Heart right ventricle (tissue), 16 donors: ENCODE measurements around the gene KCNMA1. TPM values are rescaled to one million over a fixed set of nuclear protein-coding genes. Genes with fewer than 3 reads are reported as not detected.

Experiments
- ATAC-seq, 8 donors: fragments of 200-7000 bp; cut with Tn5 transposase; one replicate each; pipeline ENCODE4 v1.9.1; 2020; ENCODE audit warnings: mild to moderate bottlenecking in 8 of 8, moderate library complexity in 8 of 8, moderate number of reproducible peaks in 1 of 8
- DNase-seq, 2 donors: peaks; one replicate each; pipeline ENCODE4 v3.0.0-alpha.2; 2020
- H3K27ac ChIP-seq, 10 donors: fragments of 200-600 bp; sonication (generic) in 2 of 10; one replicate each; pipeline versions ENCODE4 v1.5.0 to v1.8.0; 2020 to 2022; ENCODE audit warnings: mild to moderate bottlenecking in 3 of 10
- H3K27me3 ChIP-seq, 7 donors: fragments of 200-600 bp; one replicate each; pipeline ENCODE4 v1.8.0; 2021 to 2022; ENCODE audit warnings: mild to moderate bottlenecking in 2 of 7
- H3K36me3 ChIP-seq, 9 donors: fragments of 200-600 bp; sonication (generic) in 1 of 9; one replicate each; pipeline versions ENCODE4 v1.5.0 to v1.8.0; 2020 to 2022; ENCODE audit warnings: mild to moderate bottlenecking in 2 of 9
- H3K4me1 ChIP-seq, 9 donors: fragments of 200-600 bp; sonication (generic) in 1 of 9; one replicate each; pipeline versions ENCODE4 v1.5.0 to v1.8.0; 2020 to 2022; ENCODE audit warnings: mild to moderate bottlenecking in 4 of 9
- H3K4me3 ChIP-seq, 10 donors: fragments of 200-600 bp; sonication (generic) in 2 of 10; one replicate each; pipeline versions ENCODE4 v1.5.0 to v1.8.0; 2020 to 2022; ENCODE audit warnings: mild to moderate bottlenecking in 7 of 10, moderate library complexity in 2 of 10
- H3K9me3 ChIP-seq, 11 donors: fragments of 200-600 bp in 10 of 11; sonication (generic) in 2 of 11; one replicate each; pipeline versions ENCODE4 v1.5.0 to v1.8.0; 2013 to 2022; ENCODE audit warnings: mild to moderate bottlenecking in 2 of 11, control low read depth in 1 of 11, moderate library complexity in 1 of 11
- WGBS, 2 donors: extraction: QIAGEN DNeasy Blood & Tissue Kit; methylation state at CpG; one replicate each; pipeline ENCODE4 v1.1.7; 2013; ENCODE audit warnings: inconsistent platforms in 1 of 2; 5-methylcytosine and 5-hydroxymethylcytosine counted together
- intact Hi-C, 10 donors: fragments of 100-400 bp; cut with DNase I; formaldehyde crosslinking; loops; one replicate each; pipeline versions ENCODE4 v1.11.1 to v1.14.2; 2022
- polyA plus RNA-seq, 2 donors: library from polyadenylated mRNA; stranded (reverse); fragments of 200-250 nt; gene quantifications; one replicate each; pipeline ENCODE4 v1.2.3, GENCODE V29; 2013
- total RNA-seq, 10 donors: library from RNA; stranded (reverse); fragmentation: NEBNext Ultra II Directional in 3 of 10; extraction: Animal tissue kit (Norgen Biotek cat#: 25700) in 3 of 10; gene quantifications; one replicate each; pipeline versions ENCODE4 v1.2.1 to v1.2.4, GENCODE V29; 2021 to 2023
- TF ChIP-seq, protein P1 (sequence below), 9 donors: fragments of 200-600 bp; sonication (generic) in 2 of 9; IDR thresholded peaks; one replicate each; pipeline versions ENCODE4 v1.5.0 to v1.8.0; 2021 to 2022; ENCODE audit warnings: antibody characterized with exemption in 9 of 9, mild to moderate bottlenecking in 5 of 9, moderate library complexity in 1 of 9
- donor health status: Arrhythmogenic right ventricular cardiomyopathy.
- donor health status: ischemic (EF 13 %, LVEDD 7.1; RV severe dilation, severe dysfunction).
- donor health status: healthy with polysubstance abuse.
- donor health status: DM: no; HTN: yes; CAD: no.
- donor health status: DM: no; HTN: no; CAD: no.
- donor health status: ischemic (EF 25% LVEDD 6.9; RV normal size, moderate dysfunction).
- donor health status: ischemic (EF 25% LVEDD 5.7; RV mildly dilated, moderate dysfunction).
- donor health status: healthy.
- donor health status: DM: yes; HTN: yes; CAD: no.
- donor health status: Ischemic cardiomyopathy.
- donor health status: ischemic (EF 35%, LVEDD 5.7; RV mildly dilated, moderate dysfunction).
- donor health status: nonischemic (EF 11% LVEDD 7.7; RV severe dilation, severe dysfunction).
- donor health status: DM: yes; HTN: yes; CAD: no.
- donor health status: PGD.
- donor health status: ischemic (EF 29% LVEDD 5.4; RV normal size, mild dysfunction).
- donor health status: nonischemic (EF 23%, LVEDD 6.1; RV moderate dilation, normal function).

Gene KCNMA1
- total and polyA plus RNA-seq, 12 donors, result 0.59 to 5.3 (median 1.6) TPM

DNA sequence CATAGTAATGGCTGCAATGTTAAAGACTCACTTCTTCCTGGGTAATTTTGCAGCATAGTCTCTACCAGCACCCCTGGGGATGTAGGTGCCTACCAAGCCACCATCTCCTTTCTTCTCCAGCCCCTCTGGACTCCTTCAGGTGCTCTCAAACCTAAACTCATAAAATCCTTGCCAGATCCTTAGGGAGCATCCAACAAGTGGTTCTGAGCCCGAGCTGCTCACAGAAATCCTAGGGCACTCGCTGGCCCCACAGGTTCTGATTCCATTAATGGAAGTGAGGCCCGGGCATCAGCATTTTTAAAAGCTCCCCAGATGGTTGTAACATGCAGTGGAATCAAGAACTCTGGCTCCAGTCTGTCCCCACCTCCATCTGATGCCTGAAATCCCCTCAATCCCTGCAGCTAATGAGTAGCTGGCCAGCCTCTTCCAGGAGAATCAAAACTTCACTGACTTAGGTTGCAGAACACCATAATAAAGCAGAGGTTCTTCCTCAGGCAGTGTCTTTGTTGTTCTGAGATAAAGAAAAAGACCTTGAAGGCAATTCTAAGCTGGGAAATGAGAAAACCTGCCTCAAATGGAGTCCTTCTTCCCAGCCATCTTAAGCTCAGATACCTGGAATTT is 336.8 kb downstream of the KCNMA1 start:
- intact Hi-C loops, result no loop called here
- Histone ChIP-seq H3K4me3 (no peak overlapping the region), H3K27me3 (peaks cover 0 to 62% (median 18%) of the 10 kb centered on the region in 7 donors), H3K27ac (no peak overlapping the region), H3K4me1 (no peaks in the 10 kb centered on the region), H3K9me3 (no peaks in the 10 kb centered on the region), H3K36me3 (no peaks in the 10 kb centered on the region)
- 74 to 80% methylated on average over 3 of the region's 3 CpGs for WGBS, 2 donors
- DNase-seq (no peak), ATAC-seq (no peak)
- TF ChIP-seq, protein P1, sequence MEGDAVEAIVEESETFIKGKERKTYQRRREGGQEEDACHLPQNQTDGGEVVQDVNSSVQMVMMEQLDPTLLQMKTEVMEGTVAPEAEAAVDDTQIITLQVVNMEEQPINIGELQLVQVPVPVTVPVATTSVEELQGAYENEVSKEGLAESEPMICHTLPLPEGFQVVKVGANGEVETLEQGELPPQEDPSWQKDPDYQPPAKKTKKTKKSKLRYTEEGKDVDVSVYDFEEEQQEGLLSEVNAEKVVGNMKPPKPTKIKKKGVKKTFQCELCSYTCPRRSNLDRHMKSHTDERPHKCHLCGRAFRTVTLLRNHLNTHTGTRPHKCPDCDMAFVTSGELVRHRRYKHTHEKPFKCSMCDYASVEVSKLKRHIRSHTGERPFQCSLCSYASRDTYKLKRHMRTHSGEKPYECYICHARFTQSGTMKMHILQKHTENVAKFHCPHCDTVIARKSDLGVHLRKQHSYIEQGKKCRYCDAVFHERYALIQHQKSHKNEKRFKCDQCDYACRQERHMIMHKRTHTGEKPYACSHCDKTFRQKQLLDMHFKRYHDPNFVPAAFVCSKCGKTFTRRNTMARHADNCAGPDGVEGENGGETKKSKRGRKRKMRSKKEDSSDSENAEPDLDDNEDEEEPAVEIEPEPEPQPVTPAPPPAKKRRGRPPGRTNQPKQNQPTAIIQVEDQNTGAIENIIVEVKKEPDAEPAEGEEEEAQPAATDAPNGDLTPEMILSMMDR (IDR thresholded peaks at IDR 0.05), result no peak

DNA sequence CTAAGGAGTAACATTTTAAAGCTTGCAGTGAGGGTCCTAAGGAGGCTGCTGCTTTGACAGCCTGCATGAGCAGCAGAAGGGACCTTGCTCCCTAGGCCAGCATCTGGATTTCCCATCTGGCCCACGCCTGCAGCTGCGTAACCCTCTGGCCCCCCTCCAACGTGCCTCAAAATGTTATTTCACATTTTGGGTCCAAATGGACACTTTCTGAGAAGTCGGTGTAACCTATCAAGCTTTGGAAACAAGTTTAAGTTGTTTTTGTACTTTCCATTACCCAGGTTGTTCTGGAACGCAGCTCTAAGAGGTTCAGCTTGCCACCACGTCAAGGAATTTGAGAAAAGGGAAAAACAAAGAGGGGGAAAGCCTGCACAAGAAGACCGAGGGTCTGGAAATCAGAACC is 338.3 kb downstream of the KCNMA1 start:
- H3K27me3 ChIP-seq, result peaks cover 0 to 51% (median 13%) of the 10 kb centered on the region in 7 donors
- H3K4me3 ChIP-seq, result no peak overlapping the region
- TF ChIP-seq, protein P1 (IDR thresholded peaks at IDR 0.05), result no peak
- intact Hi-C loops, result no loop called here
- no peak overlapping the region for H3K27ac ChIP-seq
- DNase-seq, result no peak
- 73 to 77% methylated on average over 7 of the region's 7 CpGs for WGBS, 2 donors
- no peak for ATAC-seq
- H3K4me1 ChIP-seq, result no peaks in the 10 kb centered on the region
- H3K36me3 ChIP-seq, result no peaks in the 10 kb centered on the region
- no peaks in the 10 kb centered on the region for H3K9me3 ChIP-seq

DNA sequence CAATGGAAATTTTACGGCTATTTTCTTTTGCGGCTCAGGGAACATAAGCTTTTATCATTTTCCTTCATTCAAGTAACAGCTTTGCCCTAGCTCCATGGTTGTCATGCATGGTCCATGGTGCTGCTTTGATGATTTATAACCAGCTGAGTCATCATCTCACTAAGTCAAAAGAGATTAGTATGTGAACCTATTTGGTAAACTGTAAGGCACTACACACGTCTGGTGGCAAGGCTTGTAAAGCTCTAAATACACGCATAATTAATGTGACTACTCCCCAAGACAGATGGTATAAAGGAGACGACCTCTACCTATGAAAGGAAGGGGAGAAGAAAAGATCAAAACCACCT is 340.2 kb downstream of the KCNMA1 start:
- intact Hi-C loops, result no loop called here
- Histone ChIP-seq H3K9me3 (no peaks in the 10 kb centered on the region), H3K27ac (no peak overlapping the region), H3K27me3 (peaks cover 0 to 50% (median 16%) of the 10 kb centered on the region in 7 donors), H3K4me1 (no peaks in the 10 kb centered on the region), H3K36me3 (no peaks in the 10 kb centered on the region), H3K4me3 (no peak overlapping the region)
- DNase-seq, result no peak
- 54 to 62% methylated on average over 5 of the region's 5 CpGs for WGBS, 2 donors
- TF ChIP-seq, protein P1 (IDR thresholded peaks at IDR 0.05), result no peak
- ATAC-seq, result no peak

DNA sequence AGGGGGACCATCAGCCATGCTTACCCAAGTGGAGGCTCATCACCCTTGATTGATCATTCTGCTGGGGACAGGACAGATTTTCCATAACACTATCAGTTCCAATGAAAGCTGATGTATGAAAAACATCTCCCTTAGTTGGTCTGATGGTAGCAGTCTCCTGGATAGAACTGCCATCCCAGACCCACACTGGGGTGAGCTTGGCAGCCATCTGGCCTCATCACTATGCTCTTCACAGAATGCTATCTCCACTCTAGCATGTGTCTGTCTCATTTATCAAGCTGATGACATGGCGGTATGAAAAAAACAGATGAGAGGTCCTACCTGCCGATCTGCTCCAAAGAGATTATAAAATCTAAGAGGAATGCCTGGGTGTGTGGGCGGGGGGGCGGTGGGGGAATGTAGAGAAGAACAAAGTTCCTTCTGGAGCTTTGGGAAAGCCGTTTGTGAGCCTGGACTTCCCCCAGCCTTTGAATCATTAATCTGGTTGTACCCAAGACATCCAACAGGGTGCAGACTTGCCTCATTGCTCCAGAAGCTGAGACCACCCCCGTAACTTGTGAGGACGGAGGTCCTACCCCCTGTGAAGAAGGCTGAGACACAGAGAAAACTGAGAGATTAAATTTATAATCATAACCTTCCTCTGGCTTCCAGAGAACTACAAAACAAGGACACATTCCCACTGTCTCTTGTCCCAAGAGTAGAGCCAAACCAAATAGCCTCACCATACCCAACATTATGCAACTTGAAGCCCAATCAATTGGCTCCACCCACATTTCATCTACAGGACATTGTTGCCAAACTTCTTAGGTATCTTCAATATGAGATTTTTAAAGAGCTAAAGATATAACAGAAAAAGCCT is 340.8 kb downstream of the KCNMA1 start:
- Histone ChIP-seq H3K4me3 (no peak overlapping the region), H3K4me1 (no peaks in the 10 kb centered on the region), H3K27me3 (peaks cover 0 to 53% (median 22%) of the 10 kb centered on the region in 7 donors), H3K27ac (no peak overlapping the region), H3K9me3 (no peaks in the 10 kb centered on the region), H3K36me3 (no peaks in the 10 kb centered on the region)
- TF ChIP-seq, protein P1 (IDR thresholded peaks at IDR 0.05), result no peak
- ATAC-seq (no peak), DNase-seq (no peak)
- WGBS, 2 donors, result 27 to 28% methylated on average over 7 of the region's 7 CpGs
- intact Hi-C loops, result no loop called here
